IMR-90 (cell line): ENCODE data around the gene ANKRD36B. TPM values are rescaled to one million over a fixed set of nuclear protein-coding genes. Genes with fewer than 3 reads are reported as not detected.
A peak's percentile ranks its signal among the peaks of the same experiment; 100 is the strongest.
"Not testable (repeated sequence)": the region's sequence is repeated elsewhere in the genome, so short reads cannot be mapped to it uniquely, and the experiment has no call there.

Experiments used
- ATAC-seq: fragments of 200-7000 bp; cut with Tn5 transposase; 2 replicates; pipeline ENCODE4 v1.9.1; 2020; ENCODE audit warnings: low read depth, mild to moderate bottlenecking, moderate library complexity
- BruUV-seq: library from RNA; stranded (reverse); fragments of 400-500 nt; replicated peaks from 2 replicates; lab custom pipeline; 2021; lab: Mats Ljungman, UMichigan
- CTCF ChIA-PET: fragments of 300-600 bp; formaldehyde crosslinking; extraction: SDS; loops from one replicate; lab custom pipeline; 2021; ENCODE audit warnings: antibody characterized with exemption; lab: Yijun Ruan, JAX
- POLR2A ChIA-PET: fragments of 300-600 bp; sonication (Branson Sonifier 250); formaldehyde crosslinking; loops from one replicate; lab custom pipeline; 2022; ENCODE audit warnings: antibody characterized with exemption; ENCODE audit not compliant: unreplicated experiment; lab: Charles Lee
- DNase-seq: peaks from one replicate; pipeline ENCODE4 v3.0.0; 2013
- H2AFZ ChIP-seq: replicated peaks from 2 replicates; pipeline ENCODE3; 2013; ENCODE audit warnings: low read length, mild to moderate bottlenecking; ENCODE audit not compliant: poor library complexity
- H2AK5ac ChIP-seq: 2 replicates; pipeline ENCODE4 v1.6.1; 2013; ENCODE audit warnings: low read depth, low read length, inconsistent platforms
- H2AK9ac ChIP-seq: replicated peaks from 2 replicates; pipeline ENCODE3; 2013; ENCODE audit warnings: mild to moderate bottlenecking, low read depth, low read length, moderate library complexity; ENCODE audit not compliant: poor library complexity
- H2BK120ac ChIP-seq: 2 replicates; pipeline ENCODE4 v1.6.1; 2013; ENCODE audit warnings: low read depth, low read length, inconsistent platforms
- H2BK15ac ChIP-seq: 3 replicates; pipeline ENCODE4 v1.6.1; 2013; ENCODE audit warnings: low read depth, low read length, inconsistent platforms
- H2BK20ac ChIP-seq: 2 replicates; pipeline ENCODE4 v1.6.1; 2013; ENCODE audit warnings: low read depth, mild to moderate bottlenecking, inconsistent platforms, low read length, moderate library complexity
- H2BK5ac ChIP-seq: 2 replicates; pipeline ENCODE4 v1.6.1; 2013; ENCODE audit warnings: mild to moderate bottlenecking, low read depth, low read length, inconsistent platforms; ENCODE audit not compliant: poor library complexity, severe bottlenecking
- H3K14ac ChIP-seq: replicated peaks from 2 replicates; pipeline ENCODE4 v1.6.1; 2013; ENCODE audit warnings: low read depth, low read length, inconsistent platforms
- H3K18ac ChIP-seq: 2 replicates; pipeline ENCODE4 v1.6.1; 2013; ENCODE audit warnings: low read depth, low read length, control low read depth
- H3K23ac ChIP-seq: 2 replicates; pipeline ENCODE4 v1.6.1; 2013; ENCODE audit warnings: low read depth, low read length, inconsistent platforms
- H3K27ac ChIP-seq: 2 replicates; pipeline ENCODE4 v1.5.1; 2013; ENCODE audit warnings: mild to moderate bottlenecking, control low read depth, low read length; ENCODE audit not compliant: insufficient read depth
- H3K27me3 ChIP-seq: 2 replicates; pipeline ENCODE4 v1.6.1; 2013; ENCODE audit warnings: low read length; ENCODE audit not compliant: control insufficient read depth, insufficient read depth
- H3K36me3 ChIP-seq: 2 replicates; pipeline ENCODE4 v1.6.1; 2013; ENCODE audit warnings: low read length, mixed read lengths; ENCODE audit not compliant: control insufficient read depth, insufficient read depth
- H3K4ac ChIP-seq: 2 replicates; pipeline ENCODE4 v1.6.1; 2013; ENCODE audit warnings: low read depth, low read length, inconsistent platforms
- H3K4me1 ChIP-seq: 2 replicates; pipeline ENCODE4 v1.6.1; 2013; ENCODE audit warnings: low read length, mixed read lengths; ENCODE audit not compliant: control insufficient read depth, insufficient read depth
- H3K4me2 ChIP-seq: 2 replicates; pipeline ENCODE4 v1.6.1; 2013; ENCODE audit warnings: low read depth, mild to moderate bottlenecking, control low read depth, low read length, moderate library complexity
- H3K4me3 ChIP-seq: 2 replicates; pipeline ENCODE4 v1.5.1; 2013; ENCODE audit warnings: low read depth, mild to moderate bottlenecking, control low read depth, low read length, moderate library complexity; ENCODE audit not compliant: insufficient read depth
- H3K56ac ChIP-seq: 2 replicates; pipeline ENCODE4 v1.6.1; 2013; ENCODE audit warnings: low read length, inconsistent platforms; ENCODE audit not compliant: insufficient read depth; ENCODE audit errors: extremely low read depth
- H3K79me1 ChIP-seq, 2 experiments: 2 replicates each; pipeline ENCODE4 v1.6.1; 2013; ENCODE audit warnings: low read length in 2 of 2, inconsistent platforms in 1 of 2, low read depth in 1 of 2
- H3K9ac ChIP-seq: 2 replicates; pipeline ENCODE4 v1.6.1; 2013; ENCODE audit warnings: low read depth, low read length, control low read depth
- H3K9me1 ChIP-seq: 2 replicates; pipeline ENCODE4 v1.6.1; 2013; ENCODE audit warnings: low read length, inconsistent platforms; ENCODE audit not compliant: insufficient read depth
- H3K9me3 ChIP-seq: 2 replicates; pipeline ENCODE4 v1.6.1; 2013; ENCODE audit warnings: low read length; ENCODE audit not compliant: control insufficient read depth, insufficient read depth
- H4K20me1 ChIP-seq: 2 replicates; pipeline ENCODE4 v1.6.1; 2013; ENCODE audit warnings: low read length, inconsistent platforms; ENCODE audit not compliant: insufficient read depth
- H4K5ac ChIP-seq: 2 replicates; pipeline ENCODE4 v1.6.1; 2013; ENCODE audit warnings: mild to moderate bottlenecking, low read depth, low read length, control low read depth
- H4K8ac ChIP-seq, 2 experiments: 2 replicates each; pipeline ENCODE4 v1.6.1; 2013; ENCODE audit warnings: low read depth in 2 of 2, low read length in 2 of 2, control low read depth in 1 of 2, inconsistent platforms in 1 of 2
- H4K91ac ChIP-seq: 2 replicates; pipeline ENCODE4 v1.6.1; 2013; ENCODE audit warnings: low read depth, low read length, inconsistent platforms; ENCODE audit not compliant: insufficient read depth
- WGBS, 2 experiments: methylation state at CpG; one replicate each; pipeline versions ENCODE4 v1.1.5 to v1.1.7; 2013; ENCODE audit warnings: missing lambda C conversion rate in 2 of 2; ENCODE audit not compliant: insufficient read length in 1 of 2; ENCODE audit errors: extremely low coverage in 2 of 2; 5-methylcytosine and 5-hydroxymethylcytosine counted together
- dilution Hi-C: fragments of 300-500 bp; cut with HindIII; formaldehyde crosslinking; loops from one replicate; pipeline ENCODE4 v1.14.3; 2018; ENCODE audit warnings: low sequenced_read_pairs; ENCODE audit not compliant: unreplicated experiment
- in situ Hi-C: fragments of 300-500 bp; cut with MboI; formaldehyde crosslinking; loops from 3 replicates; pipeline ENCODE4 v1.14.3; 2019; ENCODE audit warnings: low sequenced_read_pairs, inconsistent platforms, mixed read lengths
- intact Hi-C: fragments of 100-400 bp; cut with micrococcal nuclease; formaldehyde crosslinking; loops from 2 replicates; pipeline ENCODE4 v1.10.0; 2022
- polyA plus RNA-seq, 3 experiments: library from polyadenylated mRNA; depleted of rRNA; stranded (reverse); fragments of >200 nt; gene quantifications; 2 replicates each; pipeline ENCODE4 v1.2.3, GENCODE V29; 2012; ENCODE audit warnings: low replicate concordance in 1 of 3
- total RNA-seq: library from RNA; depleted of rRNA; stranded (reverse); fragments of >200 nt; gene quantifications from 2 replicates; pipeline ENCODE4 v1.2.3, GENCODE V29; 2012

ANKRD36B gene
- total and polyA plus RNA-seq, 2 of the 4 experiments (the other 2 are of a cell fraction) = 4.2 to 11.7 TPM

DNA sequence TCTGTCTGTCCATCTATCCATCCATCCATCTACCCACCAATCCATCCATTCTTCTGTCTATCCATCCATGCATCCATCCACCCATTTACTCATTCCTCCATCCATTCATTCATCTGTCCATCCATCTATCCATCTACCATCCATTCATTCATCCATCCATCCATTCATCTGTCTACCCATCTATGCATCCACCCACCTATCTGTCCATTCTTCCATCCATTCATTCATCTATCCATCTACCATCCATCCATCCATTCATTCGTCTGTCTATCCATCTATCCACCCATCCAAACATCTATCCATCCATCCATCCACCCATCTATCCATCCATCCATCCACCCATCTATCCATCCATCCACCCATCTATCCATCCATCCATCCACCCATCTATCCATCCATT, 30.8 kb upstream of the ANKRD36B start:
- H4K91ac ChIP-seq, H3K14ac ChIP-seq, H2BK15ac ChIP-seq, H2AFZ ChIP-seq, DNase-seq, H3K4me1 ChIP-seq, H2BK5ac ChIP-seq, H2BK20ac ChIP-seq, H3K56ac ChIP-seq, POLR2A ChIA-PET, ATAC-seq, H3K4ac ChIP-seq, H2AK9ac ChIP-seq, H3K27me3 ChIP-seq, H3K23ac ChIP-seq, H3K4me2 ChIP-seq, H2BK120ac ChIP-seq, H3K9me1 ChIP-seq, H3K9me3 ChIP-seq, in situ Hi-C loops, H2AK5ac ChIP-seq, H3K36me3 ChIP-seq, H3K79me1 ChIP-seq, H3K4me3 ChIP-seq, H4K8ac ChIP-seq, BruUV-seq, H4K5ac ChIP-seq, H4K20me1 ChIP-seq, intact Hi-C loops, H3K27ac ChIP-seq, dilution Hi-C loops, H3K9ac ChIP-seq, H3K18ac ChIP-seq, CTCF ChIA-PET: not testable (repeated sequence)
- no CpG with 5 or more reads among the region's 1 CpG for WGBS, 2 experiments

DNA sequence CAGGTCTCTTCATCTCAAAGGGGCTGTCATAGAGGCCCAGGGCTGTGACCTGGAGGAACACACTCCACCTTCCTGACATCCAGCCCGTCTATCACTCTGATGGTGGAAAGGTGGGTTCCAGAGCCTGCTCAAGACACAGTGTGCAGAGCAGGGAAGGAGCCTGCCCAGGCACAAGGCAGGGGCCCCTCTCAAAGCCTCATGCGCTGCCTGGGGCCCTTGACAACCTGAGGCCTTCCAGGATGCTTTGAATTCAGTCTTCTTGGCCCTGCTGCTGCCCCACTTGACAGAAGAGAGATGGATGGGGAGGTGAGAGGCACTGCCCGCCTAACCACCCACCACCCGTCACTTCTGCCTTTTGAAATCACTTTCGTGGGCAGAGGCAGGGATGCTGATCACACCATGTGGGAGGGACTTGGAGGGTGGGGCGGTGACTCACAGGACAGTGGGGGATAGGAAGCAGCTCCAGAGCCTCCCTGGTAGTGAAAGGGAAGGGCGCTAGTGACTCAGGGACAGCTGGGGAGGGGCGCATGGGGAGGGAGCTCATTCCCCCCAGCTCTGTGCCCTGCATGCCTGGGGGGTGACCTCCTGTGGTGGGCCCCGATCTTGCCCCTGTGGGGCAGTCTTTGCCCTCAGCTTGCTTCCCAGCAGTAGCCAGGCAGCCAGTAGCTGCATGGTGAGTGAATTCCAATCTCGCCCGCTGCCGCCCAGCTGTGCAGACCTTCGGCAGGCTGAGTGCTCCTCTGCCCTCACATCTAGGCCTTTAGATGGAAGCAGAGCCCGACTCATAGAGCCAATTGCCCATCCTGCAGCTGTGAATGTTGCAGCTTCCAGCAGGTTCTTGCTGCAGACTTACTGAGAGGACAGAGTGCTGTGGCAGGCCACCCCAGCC, 29.5 kb upstream of the ANKRD36B start:
- H4K8ac ChIP-seq, H3K4me2 ChIP-seq, intact Hi-C loops, H3K56ac ChIP-seq, H3K9me1 ChIP-seq, H2BK15ac ChIP-seq, H4K91ac ChIP-seq, H2BK5ac ChIP-seq, H3K36me3 ChIP-seq, H2BK120ac ChIP-seq, H3K4ac ChIP-seq, H2AK9ac ChIP-seq, H3K79me1 ChIP-seq, H3K27me3 ChIP-seq, POLR2A ChIA-PET, DNase-seq, H2BK20ac ChIP-seq, H3K4me3 ChIP-seq, in situ Hi-C loops, H4K5ac ChIP-seq, H3K9ac ChIP-seq, H3K4me1 ChIP-seq, H3K14ac ChIP-seq, H2AK5ac ChIP-seq, H3K27ac ChIP-seq, CTCF ChIA-PET, H2AFZ ChIP-seq, H3K23ac ChIP-seq, H3K18ac ChIP-seq, H4K20me1 ChIP-seq, dilution Hi-C loops, H3K9me3 ChIP-seq, BruUV-seq: not testable (repeated sequence)
- WGBS, 2 experiments = 80% methylated on average over 3 of the region's 14 CpGs; no CpG with 5 or more reads in 1 of the 2 experiments
- ATAC-seq = peak; percentile 99
